GM19099 (cell line): Measurements from ENCODE around the gene FGF3.

Source experiments
- POLR2A ChIP-seq: IDR thresholded peaks from 3 replicates; pipeline ENCODE4 v1.6.1; 2011; ENCODE audit warnings: low read depth; ENCODE audit not compliant: insufficient read length; ENCODE audit errors: extremely low read depth

Gene FGF3

DNA sequence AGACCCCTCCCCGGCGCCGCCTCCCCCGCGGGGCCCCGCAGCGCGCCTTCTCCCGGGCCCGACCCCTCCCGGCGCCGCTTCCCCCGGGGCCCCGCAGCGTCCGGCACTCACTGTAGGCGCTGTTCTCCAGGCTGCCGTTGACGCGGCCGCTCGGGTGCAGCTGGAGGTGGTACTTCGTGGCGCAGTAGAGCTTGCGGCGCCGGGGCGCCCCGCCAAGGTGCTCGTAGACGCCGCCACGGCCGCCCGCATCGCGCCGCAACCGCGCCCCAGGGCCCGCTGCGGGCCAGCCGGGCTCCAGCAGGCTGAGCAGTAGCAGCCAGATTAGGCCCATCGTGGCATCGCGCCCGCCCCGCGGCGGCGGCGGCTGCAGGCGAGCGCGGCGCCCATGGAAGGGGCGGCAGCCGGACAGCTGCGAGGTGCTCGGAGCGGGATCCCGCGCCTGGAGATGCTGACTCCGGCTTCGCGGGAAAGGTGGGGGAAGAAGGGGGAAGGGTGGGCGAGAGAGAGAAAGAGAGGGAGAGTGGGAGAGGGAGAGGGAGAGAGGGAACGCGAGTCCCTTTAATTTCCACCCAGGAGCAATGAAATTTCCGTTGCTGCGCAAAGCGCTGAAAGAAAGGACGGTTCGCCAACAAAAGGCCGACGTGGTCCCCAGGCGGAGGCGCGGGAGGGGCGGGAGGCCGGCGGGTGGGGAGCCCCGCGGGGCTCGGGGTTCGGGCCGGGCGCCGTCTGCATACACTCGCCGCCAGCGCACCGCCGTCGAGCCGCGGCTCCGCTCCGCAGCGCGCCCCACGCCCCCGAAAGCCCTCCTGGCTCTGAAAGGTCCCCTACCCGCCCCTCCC is at the start of gene FGF3:
Gene FGF3, minus strand, starts transcription at position 814 of the 839 bp plus-strand sequence. Its CDS starts 483 bp downstream, at position 331.
- no peak for TF ChIP-seq POLR2A

DNA sequence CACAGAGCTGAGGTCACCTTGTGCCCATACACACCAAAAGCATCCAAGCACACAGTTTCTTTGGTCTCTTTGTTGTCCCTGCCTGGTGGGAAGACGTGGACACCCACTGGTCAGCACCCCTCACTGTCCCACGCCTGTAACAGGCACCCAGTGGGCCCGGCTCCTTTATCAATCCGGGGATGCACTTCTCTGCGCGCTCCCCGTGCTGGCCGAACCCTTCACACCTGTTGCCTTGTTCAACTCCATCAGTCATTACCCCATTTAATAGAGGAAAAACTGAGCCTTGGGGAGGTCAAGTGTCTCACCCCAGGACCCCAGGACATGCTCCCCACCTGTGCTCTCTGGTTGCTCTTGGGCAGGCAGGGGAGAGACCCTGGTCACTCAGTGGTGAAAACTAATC is 49.7 kb upstream of the FGF3 start:
- TF ChIP-seq POLR2A, result no peak

GRCh38 chr11:69868006-69868810 is 49.0 kb upstream of the FGF3 start:
- no peak for TF ChIP-seq POLR2A

- TF ChIP-seq POLR2A, result no peak
Measured at GRCh38 chr11:69867076-69868005, 48.1 kb upstream of the FGF3 start.

DNA sequence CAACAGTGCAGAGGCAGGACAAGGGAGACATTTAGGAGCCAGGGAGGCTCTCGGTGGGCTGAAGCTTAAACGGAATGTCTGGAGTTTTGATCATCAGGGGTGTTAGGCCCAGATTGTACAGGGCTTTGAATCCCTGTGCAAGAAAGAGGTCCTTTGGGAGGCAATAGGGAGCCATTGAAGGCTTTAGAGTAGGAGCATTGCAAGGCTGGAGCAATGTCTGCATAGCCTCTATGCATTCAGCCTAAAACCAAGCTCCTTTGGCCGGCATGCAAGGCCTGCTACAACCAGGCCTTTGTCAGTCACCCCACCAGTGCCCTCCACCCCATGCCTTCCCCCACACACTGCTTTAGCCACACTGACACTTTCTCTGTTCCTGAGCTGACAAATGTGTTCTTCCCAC is 47.4 kb upstream of the FGF3 start:
- TF ChIP-seq POLR2A, result no peak

DNA sequence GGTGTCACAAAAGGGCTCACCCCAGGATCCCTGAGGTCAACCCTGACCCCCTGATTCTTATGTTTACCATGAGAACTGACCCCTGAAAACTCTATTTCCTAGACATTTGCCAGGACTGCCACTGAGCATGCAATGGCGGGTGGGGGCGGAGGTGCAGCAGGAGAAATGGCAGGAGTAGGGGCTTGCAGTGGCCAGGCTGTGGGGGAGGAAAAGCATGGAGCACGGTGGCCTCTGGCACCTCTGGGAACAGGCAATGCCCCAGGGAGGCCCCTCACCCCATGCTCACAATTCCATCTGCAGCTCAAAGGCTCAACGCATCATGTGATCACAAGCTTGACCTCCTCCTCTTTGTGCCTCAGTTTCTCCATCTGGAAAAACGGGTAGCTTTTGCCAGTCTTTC is 46.5 kb upstream of the FGF3 start:
- no peak for TF ChIP-seq POLR2A

DNA sequence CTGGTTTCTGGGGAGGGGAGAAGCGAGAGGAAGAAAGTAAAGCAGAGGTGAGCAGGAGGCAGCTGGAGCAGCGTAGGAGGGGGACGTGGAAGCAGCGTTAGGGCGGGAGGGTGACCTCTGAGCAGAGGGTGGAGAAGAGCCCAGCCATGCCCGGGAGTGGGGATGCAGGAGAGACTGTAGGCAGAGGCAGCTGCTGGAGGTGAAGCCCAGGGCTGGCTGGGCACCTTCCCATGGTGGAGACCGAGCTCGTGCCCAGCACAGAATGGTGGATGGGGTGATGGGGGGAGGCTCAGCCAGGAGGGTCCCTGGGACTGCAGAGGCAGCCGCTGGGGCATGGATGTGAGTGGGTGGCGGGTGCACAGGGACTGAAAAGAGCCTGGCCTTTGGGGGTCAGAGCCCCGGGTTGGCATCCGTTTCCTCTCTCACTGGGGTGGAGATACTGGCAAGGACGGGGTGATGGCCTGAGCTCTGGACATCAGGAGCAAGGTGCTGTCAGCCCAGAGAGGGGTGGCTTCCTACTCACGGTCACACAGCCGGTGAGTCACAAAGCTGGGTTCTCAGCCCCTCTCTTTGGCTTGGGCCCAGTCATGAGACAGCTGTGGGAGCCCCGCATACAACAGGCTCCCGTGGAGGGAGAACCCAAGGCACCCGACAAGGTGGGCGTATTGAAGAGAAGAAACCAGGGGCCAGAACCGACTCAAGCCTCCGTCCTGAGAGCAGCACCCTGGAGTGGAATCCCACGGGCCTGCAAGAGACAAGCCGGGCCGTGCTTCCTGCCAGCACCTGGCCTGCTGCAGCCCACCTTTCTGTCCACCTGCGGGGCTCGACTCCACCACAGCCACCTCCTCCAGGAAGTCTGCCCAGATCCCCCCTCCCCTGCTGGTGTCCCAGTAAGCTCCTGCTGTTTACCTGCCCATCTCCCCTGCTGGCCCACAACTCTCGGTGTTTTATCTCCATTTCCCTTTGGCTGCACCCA is 45.8 kb upstream of the FGF3 start:
- TF ChIP-seq POLR2A, result no peak

- no peak for TF ChIP-seq POLR2A
Measured at GRCh38 chr11:69863544-69864200, 44.5 kb upstream of the FGF3 start.

DNA sequence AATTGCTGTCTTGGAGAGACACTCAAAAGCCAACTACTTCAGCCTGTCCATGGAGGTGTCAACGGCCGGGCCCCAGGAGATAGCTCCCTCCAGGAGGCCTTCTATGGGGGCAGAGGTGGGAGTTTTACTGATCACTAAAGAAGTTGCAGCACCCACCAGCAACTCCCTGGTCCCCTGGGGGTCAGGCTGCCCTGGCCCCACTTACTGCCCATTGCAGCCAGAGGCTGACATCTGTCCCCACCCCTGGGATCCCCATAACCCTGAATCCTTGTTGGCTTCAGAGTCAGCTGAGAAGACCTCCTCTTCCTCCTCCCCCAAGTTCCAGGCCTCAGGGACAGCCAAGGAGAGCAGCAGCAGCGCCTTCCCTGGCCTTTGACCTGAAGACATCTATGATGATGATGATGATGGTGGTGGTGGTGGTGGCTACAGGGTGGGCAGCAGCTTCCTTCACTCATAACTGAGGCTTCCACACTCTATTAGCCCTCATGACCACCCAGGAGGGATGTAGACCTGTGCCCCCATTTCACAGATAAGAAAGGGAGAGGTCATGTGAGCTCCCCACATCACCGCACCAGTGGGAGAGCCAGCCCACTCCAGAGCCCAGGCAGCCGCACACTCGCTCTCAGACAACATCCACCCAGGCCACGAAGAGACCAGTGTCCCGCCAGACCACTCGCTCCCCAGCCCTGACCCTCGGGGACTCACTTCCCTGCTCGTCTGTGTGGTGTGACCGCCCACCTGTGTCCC is 43.8 kb upstream of the FGF3 start:
- TF ChIP-seq POLR2A, result no peak

DNA sequence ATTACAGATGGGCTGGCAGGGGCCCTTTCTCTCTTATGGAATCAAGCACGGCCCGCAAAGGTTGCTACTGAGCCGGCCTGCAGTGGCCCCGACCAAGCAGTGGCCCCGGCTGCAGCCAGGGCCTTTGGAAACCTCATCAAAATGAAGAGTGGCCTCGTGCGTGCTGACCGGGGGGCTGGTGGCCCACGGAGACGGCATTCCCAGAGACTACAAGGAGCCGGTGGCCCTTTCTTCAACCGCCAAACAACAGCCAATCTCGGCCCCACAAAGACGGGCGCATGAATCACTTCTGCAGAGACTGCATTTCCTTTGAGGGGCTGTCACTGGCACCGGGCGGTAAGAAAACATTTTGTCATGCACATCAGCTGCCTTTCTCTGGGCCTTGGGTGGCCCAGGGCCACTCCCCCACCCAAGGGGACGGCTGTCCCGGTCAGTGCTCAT is 43.1 kb upstream of the FGF3 start:
- no peak for TF ChIP-seq POLR2A

DNA sequence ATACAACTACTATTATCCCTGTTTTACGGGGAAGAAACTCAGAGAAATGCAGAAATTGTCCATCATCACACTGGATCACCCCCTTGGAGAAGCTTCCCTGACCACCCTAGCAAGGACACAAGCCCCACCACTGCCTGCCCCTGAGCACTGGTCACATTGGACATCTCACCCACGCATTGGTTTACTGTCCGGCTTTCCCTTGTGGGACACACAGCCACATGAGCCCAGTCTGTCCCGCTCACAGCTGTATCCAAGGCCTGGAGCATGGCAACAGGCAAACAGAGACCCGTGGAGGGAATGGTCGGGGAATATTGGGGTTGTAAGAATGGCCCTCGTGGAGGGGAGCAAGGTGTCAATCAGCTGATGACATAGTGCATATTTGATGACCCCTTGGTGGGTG is 42.7 kb upstream of the FGF3 start:
- TF ChIP-seq POLR2A, result no peak

DNA sequence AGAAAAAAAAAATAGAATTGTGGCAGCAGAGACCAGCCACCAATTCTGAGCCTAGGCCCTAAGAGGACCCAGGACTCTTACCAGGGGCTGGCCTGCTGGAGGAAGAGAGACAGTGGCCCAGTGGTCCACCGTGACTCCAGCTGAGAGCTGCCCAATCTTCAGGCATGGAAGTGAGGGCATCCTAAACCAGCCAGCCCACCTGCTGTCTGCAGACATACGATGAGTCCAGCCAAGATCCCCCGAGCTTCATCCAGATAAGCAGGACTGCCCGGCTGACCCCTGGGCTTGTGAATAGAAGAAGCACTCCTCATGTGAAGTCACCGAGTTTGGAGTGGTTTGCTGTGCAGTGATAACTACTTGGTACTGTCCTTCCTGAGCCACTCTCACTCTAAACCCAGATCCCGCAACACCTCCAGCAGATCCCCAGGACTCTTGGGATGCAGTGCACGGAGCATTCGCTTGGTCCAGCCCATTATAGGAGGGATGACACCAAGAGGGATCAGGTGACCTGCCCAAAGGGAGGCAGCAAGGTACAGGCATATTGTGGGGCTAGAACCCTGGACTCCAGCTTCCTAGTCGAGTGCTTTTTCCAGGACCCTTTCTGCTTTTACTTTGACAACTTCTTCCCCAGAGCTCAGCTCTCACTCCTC is 41.7 kb upstream of the FGF3 start:
- TF ChIP-seq POLR2A, result no peak
